Neural crest cell (in vitro differentiated cells): ENCODE data around the gene PCBP3. TPM values are rescaled to one million over a fixed set of nuclear protein-coding genes. Genes with fewer than 3 reads are reported as not detected.
"Not testable (repeated sequence)": the region's sequence is repeated elsewhere in the genome, so short reads cannot be mapped to it uniquely, and the experiment has no call there.

Experiments used
- DNase-seq: peaks from one replicate; pipeline ENCODE4 v3.0.0; 2021; ENCODE audit warnings: low read depth, mixed read lengths, low spot score
- H3K27ac Mint-ChIP-seq: one replicate; pipeline ENCODE4 v1.8.0; 2021; ENCODE audit warnings: mild to moderate bottlenecking, mixed read lengths; ENCODE audit not compliant: unreplicated experiment
- H3K27me3 Mint-ChIP-seq: 2 replicates; pipeline ENCODE4 v1.8.0; 2021; ENCODE audit warnings: low read depth, mild to moderate bottlenecking, mixed read lengths
- H3K36me3 Mint-ChIP-seq: 2 replicates; pipeline ENCODE4 v1.8.0; 2021; ENCODE audit warnings: low read depth, mild to moderate bottlenecking, mixed read lengths
- H3K4me1 Mint-ChIP-seq: 2 replicates; pipeline ENCODE4 v1.8.0; 2021; ENCODE audit warnings: mixed read lengths
- H3K4me3 Mint-ChIP-seq: one replicate; pipeline ENCODE4 v1.8.0; 2021; ENCODE audit warnings: mild to moderate bottlenecking, mixed read lengths
- H3K9me3 Mint-ChIP-seq: 2 replicates; pipeline ENCODE4 v1.8.0; 2021; ENCODE audit warnings: mixed read lengths
- total RNA-seq: library from RNA; stranded (reverse); gene quantifications from 2 replicates; pipeline ENCODE4 v1.2.1, GENCODE V29; 2021
- TF ChIP-seq, protein P1 (sequence below): fragments of 200-600 bp; sonication (generic); conservative IDR thresholded peaks from 2 replicates; pipeline ENCODE4 v1.5.0; 2021; ENCODE audit warnings: antibody characterized with exemption, mild to moderate bottlenecking

Gene PCBP3
- total RNA-seq, 1 donor from 2014 or later = 5.1 TPM

GRCh38 chr21:45828580-45829570 lies 185.3 kb downstream of the PCBP3 start:
- no peaks in the 10 kb centered on the region for H3K9me3 Mint-ChIP-seq
- no peak overlapping the region for H3K27ac Mint-ChIP-seq
- peaks cover 3% of the 10 kb centered on the region for H3K27me3 Mint-ChIP-seq
- peaks cover 17% of the 10 kb centered on the region for H3K4me1 Mint-ChIP-seq
- TF ChIP-seq, protein P1, sequence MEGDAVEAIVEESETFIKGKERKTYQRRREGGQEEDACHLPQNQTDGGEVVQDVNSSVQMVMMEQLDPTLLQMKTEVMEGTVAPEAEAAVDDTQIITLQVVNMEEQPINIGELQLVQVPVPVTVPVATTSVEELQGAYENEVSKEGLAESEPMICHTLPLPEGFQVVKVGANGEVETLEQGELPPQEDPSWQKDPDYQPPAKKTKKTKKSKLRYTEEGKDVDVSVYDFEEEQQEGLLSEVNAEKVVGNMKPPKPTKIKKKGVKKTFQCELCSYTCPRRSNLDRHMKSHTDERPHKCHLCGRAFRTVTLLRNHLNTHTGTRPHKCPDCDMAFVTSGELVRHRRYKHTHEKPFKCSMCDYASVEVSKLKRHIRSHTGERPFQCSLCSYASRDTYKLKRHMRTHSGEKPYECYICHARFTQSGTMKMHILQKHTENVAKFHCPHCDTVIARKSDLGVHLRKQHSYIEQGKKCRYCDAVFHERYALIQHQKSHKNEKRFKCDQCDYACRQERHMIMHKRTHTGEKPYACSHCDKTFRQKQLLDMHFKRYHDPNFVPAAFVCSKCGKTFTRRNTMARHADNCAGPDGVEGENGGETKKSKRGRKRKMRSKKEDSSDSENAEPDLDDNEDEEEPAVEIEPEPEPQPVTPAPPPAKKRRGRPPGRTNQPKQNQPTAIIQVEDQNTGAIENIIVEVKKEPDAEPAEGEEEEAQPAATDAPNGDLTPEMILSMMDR = no peak
- H3K4me3 Mint-ChIP-seq = no peak overlapping the region
- H3K36me3 Mint-ChIP-seq = no peaks in the 10 kb centered on the region
- DNase-seq = no peak

DNA sequence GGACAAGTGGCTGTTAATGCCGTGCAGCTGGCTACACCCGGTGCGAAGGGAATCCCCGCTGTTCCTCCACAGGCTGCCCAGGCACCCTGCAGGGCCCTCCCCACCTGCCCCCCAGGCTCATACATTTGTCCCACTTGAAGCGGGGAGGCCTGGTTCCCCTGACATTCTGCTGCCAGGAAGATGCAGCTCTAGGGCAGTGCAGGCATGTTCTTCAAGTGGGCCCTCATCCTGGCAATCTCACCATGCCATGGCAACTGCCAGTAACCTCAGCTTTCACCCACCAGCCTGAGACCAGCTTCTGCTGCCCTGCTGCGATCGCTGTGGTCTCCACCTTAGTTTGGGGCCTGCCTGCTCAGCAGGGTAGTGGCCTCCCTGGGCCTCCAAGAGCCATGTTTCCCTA lies 186.1 kb downstream of the PCBP3 start:
- no peaks in the 10 kb centered on the region for H3K9me3 Mint-ChIP-seq
- H3K27me3 Mint-ChIP-seq = no peaks in the 10 kb centered on the region
- no peak for DNase-seq
- TF ChIP-seq, protein P1 = no peak
- H3K36me3 Mint-ChIP-seq = no peaks in the 10 kb centered on the region
- H3K4me1 Mint-ChIP-seq = peaks cover 17% of the 10 kb centered on the region
- no peak overlapping the region for H3K27ac Mint-ChIP-seq
- no peak overlapping the region for H3K4me3 Mint-ChIP-seq

DNA sequence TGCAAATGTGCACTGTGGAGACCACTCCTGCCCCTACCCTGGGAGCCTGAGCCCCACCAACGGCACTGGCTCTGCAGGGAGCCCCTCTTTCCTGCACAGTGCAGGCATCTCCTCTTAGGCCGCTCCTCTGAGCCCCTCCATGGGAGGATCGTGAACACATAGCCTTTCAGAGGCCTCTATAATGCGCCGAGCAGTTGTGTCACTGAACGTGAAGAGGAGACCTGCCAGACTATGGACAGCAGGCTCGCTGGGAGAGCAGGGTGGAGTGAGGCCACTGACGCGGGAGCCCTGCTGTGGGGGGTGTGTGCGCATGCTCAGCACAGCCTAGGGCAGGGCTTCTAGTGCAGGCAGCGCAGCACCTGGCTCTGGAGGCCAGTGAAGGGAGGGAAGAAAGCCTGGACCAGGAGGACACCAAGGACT lies 186.7 kb downstream of the PCBP3 start:
- Mint-ChIP-seq H3K4me1 (peaks cover 17% of the 10 kb centered on the region), H3K4me3 (no peak overlapping the region), H3K27me3 (no peaks in the 10 kb centered on the region), H3K36me3 (no peaks in the 10 kb centered on the region), H3K9me3 (no peaks in the 10 kb centered on the region), H3K27ac (peak overlapping the region; percentile 43)
- DNase-seq = no peak
- TF ChIP-seq, protein P1 = no peak

GRCh38 chr21:45830720-45831366 lies 187.3 kb downstream of the PCBP3 start:
- peaks cover 17% of the 10 kb centered on the region for H3K4me1 Mint-ChIP-seq
- TF ChIP-seq, protein P1 = no peak
- H3K27ac Mint-ChIP-seq = no peak overlapping the region
- DNase-seq = no peak
- no peak overlapping the region for H3K4me3 Mint-ChIP-seq
- no peaks in the 10 kb centered on the region for H3K9me3 Mint-ChIP-seq
- H3K27me3 Mint-ChIP-seq = no peaks in the 10 kb centered on the region
- no peaks in the 10 kb centered on the region for H3K36me3 Mint-ChIP-seq

- TF ChIP-seq, protein P1 = no peak
- Mint-ChIP-seq H3K9me3 (no peaks in the 10 kb centered on the region), H3K27me3 (no peaks in the 10 kb centered on the region), H3K4me3 (no peak overlapping the region), H3K36me3 (no peaks in the 10 kb centered on the region), H3K4me1 (peaks cover 30% of the 10 kb centered on the region), H3K27ac (no peak overlapping the region)
- no peak for DNase-seq
These were observed 188.6 kb downstream of the PCBP3 start for GRCh38 chr21:45831991-45832740.

GRCh38 chr21:45832741-45833235 lies 189.3 kb downstream of the PCBP3 start:
- H3K4me1 Mint-ChIP-seq = peaks cover 33% of the 10 kb centered on the region
- H3K4me3 Mint-ChIP-seq, H3K27me3 Mint-ChIP-seq, H3K9me3 Mint-ChIP-seq, DNase-seq, H3K27ac Mint-ChIP-seq, H3K36me3 Mint-ChIP-seq: not testable (repeated sequence)
